Adrenal gland (tissue), 12 donors: ENCODE measurements around the gene RAPH1. TPM values are rescaled to one million over a fixed set of nuclear protein-coding genes. Genes with fewer than 3 reads are reported as not detected.
"Not testable (repeated sequence)": the region's sequence is repeated elsewhere in the genome, so short reads cannot be mapped to it uniquely, and the experiment has no call there.

Experiments used
- DNase-seq, 7 donors: peaks; one replicate each; pipeline ENCODE4 v3.0.0-alpha.2; 2019 to 2020
- H3K27ac ChIP-seq, 5 donors: fragments of 200-600 bp; sonication (generic) in 4 of 5; 1 replicate in 3 of 5; 2 replicates in 2 of 5; pipeline versions ENCODE4 v1.5.1 to v1.8.0; 2016 to 2020; ENCODE audit warnings: mild to moderate bottlenecking in 1 of 5
- H3K27me3 ChIP-seq: fragments of 200-600 bp; 2 replicates; pipeline ENCODE4 v1.8.0; 2021
- H3K36me3 ChIP-seq, 2 donors: fragments of 200-600 bp; replicated peaks in 1 of 2; 1 replicate in 1 of 2; 2 replicates in 1 of 2; pipeline versions ENCODE4 v1.5.1 to v1.8.0; 2018 to 2022
- H3K4me1 ChIP-seq, 2 donors: fragments of 200-600 bp; replicated peaks in 1 of 2; 1 replicate in 1 of 2; 2 replicates in 1 of 2; pipeline versions ENCODE4 v1.5.1 to v1.8.0; 2018 to 2021
- H3K4me3 ChIP-seq, 4 donors: fragments of 200-600 bp; sonication (generic) in 3 of 4; one replicate each; pipeline ENCODE4 v1.5.1; 2016 to 2018
- H3K9me3 ChIP-seq, 3 donors: fragments of 200-600 bp; sonication (generic) in 1 of 3; replicated peaks in 1 of 3; 1 replicate in 2 of 3; 2 replicates in 1 of 3; pipeline versions ENCODE4 v1.5.1 to v1.8.0; 2016 to 2021
- CTCF ChIP-seq, 6 experiments: fragments of 450-650 bp in 4 of 6; fragments of 200-600 bp in 2 of 6; sonication (generic) in 1 of 6; IDR thresholded peaks; 1 replicate in 5 of 6; 2 replicates in 1 of 6; pipeline versions ENCODE4 v1.5.1 to v1.8.0; 2016 to 2021; ENCODE audit warnings: antibody characterized with exemption in 6 of 6, mild to moderate bottlenecking in 2 of 6, moderate library complexity in 1 of 6
- POLR2A ChIP-seq, 2 donors: fragments of 450-650 bp; IDR thresholded peaks; one replicate each; pipeline ENCODE4 v1.6.1; 2017; ENCODE audit warnings: antibody characterized with exemption in 2 of 2, mild to moderate bottlenecking in 2 of 2, moderate library complexity in 1 of 2
- WGBS, 4 donors: extraction: QIAGEN DNeasy Blood & Tissue Kit in 2 of 4; methylation state at CpG; one replicate each; pipeline versions ENCODE4 v1.1.5 to v1.1.7; 2013 to 2017; 5-methylcytosine and 5-hydroxymethylcytosine counted together
- intact Hi-C, 2 donors: fragments of 100-400 bp; cut with DNase I; formaldehyde crosslinking; loops; one replicate each; pipeline versions ENCODE4 v1.14.1 to v1.15.0; 2022 to 2023
- polyA plus RNA-seq, 3 donors: library from polyadenylated mRNA; stranded (reverse); fragments of 200-250 nt in 2 of 3; fragments of 350-450 nt in 1 of 3; fragmentation: Illumina TruSeq in 1 of 3; extraction: RNeasy Lipid Tissue Mini Kit (QIAGEN cat#74804) in 1 of 3; gene quantifications; one replicate each; pipeline ENCODE4 v1.2.3, GENCODE V29; 2013 to 2014
- total RNA-seq, 9 donors: library from RNA; depleted of rRNA in 4 of 9; stranded (reverse); fragments of >200 nt in 4 of 9; fragments of 120-200 nt in 1 of 9; fragmentation: NEBNext Ultra II Directional in 1 of 9; extraction: Animal tissue kit (Norgen Biotek cat#: 25700) in 1 of 9; gene quantifications; one replicate each; pipeline versions ENCODE4 v1.1.0 to v1.2.4, GENCODE V29; 2013 to 2023
- donor health status: healthy with polysubstance abuse.
- donor health status: Bipolar disorder and iron deficiency.
- donor health status: DM: yes; HTN: yes; CAD: no.
- donor health status: DM: no; HTN: no; CAD: no.
- donor health status: DM: no; HTN: no; CAD: no.
- donor health status: DM: yes; HTN: yes; CAD: no.

Gene RAPH1
- total and polyA plus RNA-seq, 12 donors = 4.2 to 72.5 (median 27.3) TPM

DNA sequence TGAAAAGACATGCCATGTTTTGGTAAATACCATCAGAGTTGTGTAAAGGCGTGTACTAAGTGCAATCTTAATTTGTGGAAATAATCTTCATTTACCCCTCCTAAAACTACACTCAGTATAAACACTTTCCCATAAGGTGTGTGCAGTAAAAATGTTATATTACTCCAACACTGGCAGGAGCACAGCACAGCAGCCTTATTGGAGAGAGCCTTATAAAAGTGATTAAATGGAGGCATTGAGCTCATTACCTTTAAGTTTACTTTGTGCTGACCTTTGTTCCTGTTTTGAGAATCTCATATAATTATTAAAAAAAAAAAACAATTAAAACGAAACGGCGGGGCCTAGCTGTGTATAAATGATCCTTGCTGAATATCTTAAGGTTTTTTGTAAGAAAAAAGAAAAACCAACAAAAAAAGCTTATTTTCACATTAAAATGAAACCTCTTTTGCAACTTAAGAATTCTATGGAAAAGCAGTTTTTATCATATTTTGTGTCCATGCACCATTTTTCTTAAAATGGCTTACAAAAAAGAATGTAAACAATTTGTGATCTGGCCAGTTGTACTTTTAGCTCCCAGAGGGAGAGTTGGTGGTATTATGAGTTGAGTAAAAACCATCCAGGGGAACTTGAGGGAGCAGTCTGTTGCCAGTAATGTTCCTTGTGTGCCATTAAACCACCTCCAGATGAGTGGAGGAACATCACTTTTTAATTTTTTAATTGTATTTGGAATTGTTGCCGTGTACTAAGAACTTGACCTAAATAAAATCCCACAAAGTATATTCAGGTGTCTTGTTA lies 103.5 kb downstream of the RAPH1 start:
- Histone ChIP-seq H3K36me3 (no peaks in the 10 kb centered on the region), H3K27me3 (no peaks in the 10 kb centered on the region), H3K4me1 (no peaks in the 10 kb centered on the region), H3K9me3 (no peaks in the 10 kb centered on the region), H3K4me3 (no peak overlapping the region), H3K27ac (no peak overlapping the region)
- intact Hi-C loops = no loop called here
- TF ChIP-seq CTCF (IDR thresholded peaks at IDR 0.05) (no peak), POLR2A (IDR thresholded peaks at IDR 0.05) (no peak)
- DNase-seq = no peak
- WGBS, 4 donors = 90 to 95% (median 93%) methylated on average over 5 of the region's 5 CpGs

DNA sequence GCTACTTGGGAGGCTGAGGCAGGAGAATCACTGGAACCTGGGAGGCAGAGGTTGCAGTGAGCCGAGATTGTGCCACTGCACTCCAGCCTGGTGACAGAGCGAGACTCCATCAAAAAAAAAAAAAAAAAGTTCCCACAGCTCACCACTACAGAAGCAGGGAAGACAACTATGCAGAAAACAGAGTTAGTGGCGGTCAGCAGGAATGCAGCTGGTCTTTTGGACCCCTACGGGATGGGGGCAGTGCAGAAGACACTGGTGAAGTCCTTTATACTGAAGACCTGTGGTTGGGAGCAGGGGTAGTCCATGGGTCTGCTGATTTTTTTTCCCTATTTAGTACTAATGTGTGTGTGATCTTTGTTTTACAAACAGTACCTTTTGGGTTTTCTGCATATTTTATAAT lies 105.5 kb downstream of the RAPH1 start:
- WGBS, 4 donors = 95 to 100% (median 98%) methylated on average over 3 to 4 of the region's 4 CpGs

GRCh38 chr2:203427061-203427460 lies 108.0 kb downstream of the RAPH1 start:
- Histone ChIP-seq H3K36me3 (no peaks in the 10 kb centered on the region), H3K4me1 (no peaks in the 10 kb centered on the region), H3K27ac (no peak overlapping the region), H3K9me3 (no peaks in the 10 kb centered on the region), H3K27me3 (no peaks in the 10 kb centered on the region), H3K4me3 (no peak overlapping the region)
- WGBS, 4 donors = 51 to 64% (median 59%) methylated on average over 2 of the region's 2 CpGs
- intact Hi-C loops = no loop called here
- no peak for DNase-seq
- TF ChIP-seq POLR2A (IDR thresholded peaks at IDR 0.05) (no peak), CTCF (IDR thresholded peaks at IDR 0.05) (no peak)

More for the DNA sequence above, 105.5 kb downstream of the RAPH1 start:
- DNase-seq, H3K36me3 ChIP-seq, H3K27ac ChIP-seq, H3K4me1 ChIP-seq, intact Hi-C loops, H3K4me3 ChIP-seq, H3K27me3 ChIP-seq, H3K9me3 ChIP-seq: not testable (repeated sequence)

- WGBS, 4 donors = 84 to 94% (median 89%) methylated on average over 8 of the region's 8 CpGs
- intact Hi-C loops = no loop called here
- H3K4me1 ChIP-seq = peaks cover 0 to 2% of the 10 kb centered on the region in 2 donors
- H3K9me3 ChIP-seq = no peaks in the 10 kb centered on the region
- no peak overlapping the region for H3K27ac ChIP-seq
- TF ChIP-seq POLR2A (IDR thresholded peaks at IDR 0.05) = no peak
- no peak for TF ChIP-seq CTCF (IDR thresholded peaks at IDR 0.05)
- H3K36me3 ChIP-seq = peaks cover 0 to 19% of the 10 kb centered on the region in 2 donors
- no peaks in the 10 kb centered on the region for H3K27me3 ChIP-seq
- DNase-seq = no peak
- H3K4me3 ChIP-seq = no peak overlapping the region
Observed at GRCh38 chr2:203418271-203418670, 116.8 kb downstream of the RAPH1 start.

DNA sequence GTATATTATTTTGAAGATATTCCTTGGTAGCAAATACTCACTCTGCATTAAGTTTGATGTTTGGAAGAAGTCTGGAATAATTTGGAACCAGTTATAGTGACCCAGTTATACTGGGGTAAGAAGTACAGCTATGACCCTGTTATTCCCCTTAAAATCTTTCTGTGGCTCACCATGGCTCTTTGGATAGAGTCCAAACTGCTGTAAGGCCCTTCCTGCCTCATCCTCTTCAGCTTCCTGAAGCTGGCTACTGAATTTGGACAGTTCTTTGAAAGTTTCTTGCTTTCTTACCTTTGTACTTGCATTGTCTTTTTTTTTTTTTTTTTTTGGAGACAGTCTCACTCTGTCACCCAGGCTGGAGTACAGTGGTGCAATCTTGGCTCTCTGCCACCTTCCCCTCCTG lies 121.3 kb downstream of the RAPH1 start:
- H3K9me3 ChIP-seq = no peaks in the 10 kb centered on the region
- intact Hi-C loops = no loop called here

More for the DNA sequence above, 121.3 kb downstream of the RAPH1 start:
- TF ChIP-seq CTCF (IDR thresholded peaks at IDR 0.05) (no peak), POLR2A (IDR thresholded peaks at IDR 0.05) (no peak)
- peaks cover 0 to 25% of the 10 kb centered on the region in 2 donors for H3K36me3 ChIP-seq
- DNase-seq = no peak
- no peaks in the 10 kb centered on the region for H3K27me3 ChIP-seq
- peaks cover 0 to 15% of the 10 kb centered on the region in 2 donors for H3K4me1 ChIP-seq
- H3K27ac ChIP-seq = no peak overlapping the region
- no peak overlapping the region for H3K4me3 ChIP-seq
